Kidney (tissue), 14 donors: ENCODE measurements around the gene VAPA. TPM values are rescaled to one million over a fixed set of nuclear protein-coding genes. Genes with fewer than 3 reads are reported as not detected.

Source experiments
- DNase-seq, 5 donors: peaks; one replicate each; pipeline ENCODE4 v3.0.0-alpha.2; 2013 to 2020
- FAIRE-seq: peaks from 2 replicates; lab custom pipeline; 2012; peaks lifted over from hg19 to GRCh38; lab: Jason Lieb, UNC
- H3K27ac ChIP-seq, 2 donors: one replicate each; pipeline ENCODE4 v1.7.0; 2013; ENCODE audit warnings: low read depth in 2 of 2, low read length in 2 of 2, inconsistent platforms in 1 of 2
- H3K27me3 ChIP-seq: one replicate; pipeline ENCODE4 v1.7.1; 2013; ENCODE audit warnings: low read length, inconsistent platforms; ENCODE audit not compliant: control insufficient read depth, insufficient read depth
- H3K36me3 ChIP-seq, 3 donors: one replicate each; pipeline versions ENCODE4 v1.7.0 to v1.7.1; 2013; ENCODE audit warnings: low read length in 3 of 3, control low read depth in 1 of 3, inconsistent platforms in 1 of 3; ENCODE audit not compliant: insufficient read depth in 3 of 3, control insufficient read depth in 2 of 3
- H3K4me1 ChIP-seq, 3 donors: one replicate each; pipeline versions ENCODE4 v1.7.0 to v1.7.1; 2013; ENCODE audit warnings: low read length in 3 of 3, inconsistent platforms in 1 of 3, low read depth in 1 of 3; ENCODE audit not compliant: control insufficient read depth in 2 of 3, insufficient read depth in 2 of 3
- H3K4me3 ChIP-seq, 3 donors: one replicate each; pipeline versions ENCODE4 v1.7.0 to v1.8.1; 2013; ENCODE audit warnings: low read length in 3 of 3, control low read depth in 1 of 3, inconsistent platforms in 1 of 3
- H3K9ac ChIP-seq, 3 donors: one replicate each; pipeline versions ENCODE4 v1.7.0 to v1.7.1; 2013; ENCODE audit warnings: low read length in 3 of 3, control low read depth in 1 of 3, inconsistent platforms in 1 of 3
- H3K9me3 ChIP-seq, 3 donors: one replicate each; pipeline versions ENCODE4 v1.7.0 to v1.7.1; 2013; ENCODE audit warnings: low read length in 3 of 3, control low read depth in 1 of 3, inconsistent platforms in 1 of 3; ENCODE audit not compliant: control insufficient read depth in 2 of 3, insufficient read depth in 1 of 3
- intact Hi-C: fragments of 100-400 bp; cut with DNase I; formaldehyde crosslinking; loops from one replicate; pipeline ENCODE4 v1.11.1; 2022
- polyA plus RNA-seq: library from polyadenylated mRNA; stranded (reverse); fragments of 350-450 nt; fragmentation: Illumina TruSeq; extraction: RNeasy Lipid Tissue Mini Kit (QIAGEN cat#74804); gene quantifications from one replicate; pipeline ENCODE4 v1.2.3, GENCODE V29; 2014; ENCODE audit warnings: low read depth, low replicate concordance; ENCODE audit not compliant: insufficient read depth
- total RNA-seq: library from RNA; stranded (reverse); fragmentation: NEBNext Ultra II Directional; extraction: Animal tissue kit (Norgen Biotek cat#: 25700); gene quantifications from one replicate; pipeline ENCODE4 v1.2.1, GENCODE V29; 2021
- TF ChIP-seq, protein P1 (sequence below): IDR thresholded peaks from 3 replicates; pipeline ENCODE4 v1.5.1; 2012; ENCODE audit warnings: mild to moderate bottlenecking, moderate library complexity, borderline replicate concordance; ENCODE audit not compliant: insufficient read depth; ENCODE audit errors: extremely low read depth
- donor health status: control.
- donor health status: control.
- donor health status: control.
- donor health status: control.
- donor health status: control.
- donor health status: DM: yes; HTN: yes; CAD: no.
- donor health status: Normal renal cell carcinoma (clear cell type).

Gene VAPA
- total and polyA plus RNA-seq, 2 donors from 2014 or later = 171 to 185 TPM

DNA sequence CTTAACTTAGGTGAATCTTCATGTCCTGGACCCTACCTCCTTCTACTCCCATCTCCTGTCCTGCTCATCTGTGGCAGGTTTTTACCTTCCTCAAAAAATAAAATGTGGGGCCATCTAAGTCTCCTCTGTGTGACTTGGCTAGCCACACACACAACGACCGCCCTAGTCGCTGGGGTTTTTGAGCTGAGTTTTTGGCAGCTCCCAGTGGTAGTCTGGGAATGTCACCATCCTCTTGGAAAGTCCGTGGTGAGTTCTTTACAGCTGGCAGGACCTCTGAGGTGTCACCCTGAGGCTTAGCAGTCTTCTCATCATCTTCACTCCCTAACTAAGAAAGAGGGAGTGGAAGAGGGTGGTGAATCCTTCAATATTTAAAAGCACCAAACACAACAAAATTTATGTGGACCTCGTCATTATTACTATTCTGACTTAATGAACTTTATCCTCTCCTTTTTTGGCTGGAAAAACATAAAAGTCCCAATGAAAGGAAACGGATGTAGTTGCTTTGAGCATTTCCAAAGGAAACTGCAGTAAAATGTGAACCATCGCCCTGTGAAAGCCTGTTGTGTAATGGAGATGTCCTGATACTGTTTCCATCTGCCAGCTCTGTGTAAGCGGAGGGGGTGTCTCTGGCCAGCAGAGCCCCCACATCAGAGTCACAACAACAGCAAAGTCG is 78.6 kb downstream of the VAPA start:
- no peak overlapping the region for H3K4me3 ChIP-seq
- H3K9ac ChIP-seq = no peak overlapping the region
- H3K27ac ChIP-seq = no peak overlapping the region
- FAIRE-seq (no peak), DNase-seq (peak in 4 of 5 donors; percentile 54 to 96 (median 84))
- peaks cover 6 to 14% (median 9%) of the 10 kb centered on the region in 3 donors for H3K4me1 ChIP-seq
- H3K27me3 ChIP-seq = no peaks in the 10 kb centered on the region
- intact Hi-C loops = no loop called here
- no peaks in the 10 kb centered on the region for H3K36me3 ChIP-seq
- TF ChIP-seq, protein P1, sequence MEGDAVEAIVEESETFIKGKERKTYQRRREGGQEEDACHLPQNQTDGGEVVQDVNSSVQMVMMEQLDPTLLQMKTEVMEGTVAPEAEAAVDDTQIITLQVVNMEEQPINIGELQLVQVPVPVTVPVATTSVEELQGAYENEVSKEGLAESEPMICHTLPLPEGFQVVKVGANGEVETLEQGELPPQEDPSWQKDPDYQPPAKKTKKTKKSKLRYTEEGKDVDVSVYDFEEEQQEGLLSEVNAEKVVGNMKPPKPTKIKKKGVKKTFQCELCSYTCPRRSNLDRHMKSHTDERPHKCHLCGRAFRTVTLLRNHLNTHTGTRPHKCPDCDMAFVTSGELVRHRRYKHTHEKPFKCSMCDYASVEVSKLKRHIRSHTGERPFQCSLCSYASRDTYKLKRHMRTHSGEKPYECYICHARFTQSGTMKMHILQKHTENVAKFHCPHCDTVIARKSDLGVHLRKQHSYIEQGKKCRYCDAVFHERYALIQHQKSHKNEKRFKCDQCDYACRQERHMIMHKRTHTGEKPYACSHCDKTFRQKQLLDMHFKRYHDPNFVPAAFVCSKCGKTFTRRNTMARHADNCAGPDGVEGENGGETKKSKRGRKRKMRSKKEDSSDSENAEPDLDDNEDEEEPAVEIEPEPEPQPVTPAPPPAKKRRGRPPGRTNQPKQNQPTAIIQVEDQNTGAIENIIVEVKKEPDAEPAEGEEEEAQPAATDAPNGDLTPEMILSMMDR = no peak
- H3K9me3 ChIP-seq = no peaks in the 10 kb centered on the region

DNA sequence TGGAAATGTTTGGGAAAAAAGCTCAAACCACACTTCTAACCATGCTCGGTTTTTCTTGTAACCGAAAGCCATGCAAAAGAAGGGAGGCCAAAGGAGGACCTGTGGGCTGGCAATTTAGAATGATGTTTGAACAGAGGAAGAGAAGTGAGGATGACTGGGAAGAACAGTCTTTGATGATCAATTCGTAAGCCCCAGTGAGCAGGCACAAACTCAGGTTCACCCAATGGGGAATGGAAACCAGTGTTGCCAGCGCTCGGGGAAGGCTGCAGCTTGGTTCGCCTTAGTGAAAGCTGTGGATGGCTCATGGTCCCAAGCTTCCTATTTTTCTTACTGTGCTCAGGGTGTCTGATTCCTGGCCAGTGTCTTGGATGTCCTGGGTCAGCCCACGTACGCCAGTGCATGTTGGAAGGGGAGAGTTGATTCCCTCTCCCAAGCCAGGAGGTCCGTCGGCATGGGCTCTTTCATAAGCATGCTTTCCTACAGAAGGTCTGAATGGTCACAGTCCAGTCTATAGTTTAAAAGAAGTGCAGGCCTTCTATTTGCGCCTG is 79.2 kb downstream of the VAPA start:
- Histone ChIP-seq H3K27ac (no peak overlapping the region), H3K27me3 (no peaks in the 10 kb centered on the region), H3K9ac (no peak overlapping the region), H3K9me3 (no peaks in the 10 kb centered on the region), H3K4me1 (peaks cover 6 to 14% (median 7%) of the 10 kb centered on the region in 3 donors), H3K36me3 (no peaks in the 10 kb centered on the region), H3K4me3 (no peak overlapping the region)
- DNase-seq (peak in 2 of 5 donors; percentile 43 to 45), FAIRE-seq (no peak)
- intact Hi-C loops = no loop called here
- TF ChIP-seq, protein P1 = no peak

DNA sequence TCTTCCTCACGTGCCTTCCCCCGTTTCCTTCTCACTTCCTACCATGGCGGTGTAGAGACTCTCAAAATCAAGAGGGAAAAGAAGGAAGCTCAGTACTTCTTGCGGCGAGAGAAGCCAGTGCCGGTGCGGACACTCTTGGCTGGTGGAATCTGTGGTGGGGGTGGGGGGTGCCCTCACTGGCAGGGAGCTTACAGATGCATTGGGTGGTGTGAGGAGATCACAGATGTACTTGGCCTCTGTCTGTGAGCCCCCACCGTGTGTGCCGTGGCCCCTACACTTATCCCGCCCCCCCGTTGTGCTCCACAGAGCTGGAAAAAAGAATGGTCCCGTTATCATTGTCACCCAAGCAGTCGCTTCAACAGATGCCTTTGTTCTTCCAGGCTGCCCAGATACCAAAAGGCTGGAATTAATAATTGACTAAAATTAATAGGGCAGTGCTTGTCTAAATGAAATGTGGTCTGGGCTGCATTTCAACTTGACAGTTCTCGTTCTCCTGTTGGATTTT is 79.8 kb downstream of the VAPA start:
- peaks cover 6 to 14% (median 7%) of the 10 kb centered on the region in 3 donors for H3K4me1 ChIP-seq
- intact Hi-C loops = no loop called here
- FAIRE-seq (no peak), DNase-seq (peak in 2 of 5 donors; percentile 71 to 73)
- no peaks in the 10 kb centered on the region for H3K27me3 ChIP-seq
- no peak overlapping the region for H3K9ac ChIP-seq
- H3K4me3 ChIP-seq = peak overlapping the region in 1 of 3 donors; percentile 33
- H3K27ac ChIP-seq = no peak overlapping the region
- H3K36me3 ChIP-seq = no peaks in the 10 kb centered on the region
- peaks cover 0 to 4% (median 3%) of the 10 kb centered on the region in 3 donors for H3K9me3 ChIP-seq
- TF ChIP-seq, protein P1 = no peak
